Pancreas (tissue), 10 donors: Measurements from ENCODE around the gene RABEP1. TPM values are rescaled to one million over a fixed set of nuclear protein-coding genes. Genes with fewer than 3 reads are reported as not detected.
"Not testable (repeated sequence)": the region's sequence is repeated elsewhere in the genome, so short reads cannot be mapped to it uniquely, and the experiment has no call there.

ENCODE experiments used
- ATAC-seq, 4 donors: fragments of 200-7000 bp; cut with Tn5 transposase; one replicate each; pipeline versions ENCODE4 v1.8.0 to v1.9.1; 2020; ENCODE audit warnings: mild to moderate bottlenecking in 4 of 4, moderate library complexity in 4 of 4
- DNase-seq, 6 donors: peaks; one replicate each; pipeline ENCODE4 v3.0.0-alpha.2; 2020
- FAIRE-seq: peaks from 2 replicates; lab custom pipeline; 2012; peaks lifted over from hg19 to GRCh38; lab: Jason Lieb, UNC
- H3K27ac ChIP-seq, 4 donors: fragments of 200-600 bp; sonication (generic); 1 replicate in 3 of 4; 2 replicates in 1 of 4; pipeline versions ENCODE4 v1.5.0 to v1.8.0; 2020
- H3K27me3 ChIP-seq, 4 donors: fragments of 200-600 bp; one replicate each; pipeline ENCODE4 v1.8.0; 2021
- H3K36me3 ChIP-seq, 3 donors: fragments of 200-600 bp; sonication (generic) in 1 of 3; one replicate each; pipeline versions ENCODE4 v1.5.0 to v1.8.0; 2020 to 2021
- H3K4me1 ChIP-seq, 3 donors: fragments of 200-600 bp; one replicate each; pipeline ENCODE4 v1.8.0; 2021
- H3K4me3 ChIP-seq, 4 donors: fragments of 200-600 bp; sonication (generic) in 2 of 4; one replicate each; pipeline versions ENCODE4 v1.5.0 to v1.8.0; 2020 to 2021
- H3K9me3 ChIP-seq, 4 donors: fragments of 200-600 bp; one replicate each; pipeline ENCODE4 v1.8.0; 2021
- WGBS, 2 donors: extraction: QIAGEN DNeasy Blood & Tissue Kit; methylation state at CpG; one replicate each; pipeline ENCODE4 v1.1.7; 2013; 5-methylcytosine and 5-hydroxymethylcytosine counted together
- intact Hi-C, 3 donors: fragments of 100-400 bp; cut with DNase I; formaldehyde crosslinking; loops; one replicate each; pipeline versions ENCODE4 v1.11.1 to v1.14.2; 2022
- polyA plus RNA-seq, 2 donors: library from polyadenylated mRNA; stranded (reverse); fragments of 200-250 nt; gene quantifications; one replicate each; pipeline ENCODE4 v1.2.3, GENCODE V29; 2013
- total RNA-seq, 6 donors: library from RNA; stranded (reverse); fragmentation: NEBNext Ultra II Directional in 4 of 6; extraction: Animal tissue kit (Norgen Biotek cat#: 25700) in 4 of 6; gene quantifications; one replicate each; pipeline versions ENCODE4 v1.2.1 to v1.2.4, GENCODE V29; 2021 to 2023
- TF ChIP-seq, protein P1 (sequence below), 4 donors: fragments of 200-600 bp; sonication (generic) in 3 of 4; IDR thresholded peaks; one replicate each; pipeline versions ENCODE4 v1.5.0 to v1.8.0; 2021; ENCODE audit warnings: antibody characterized with exemption in 4 of 4
- donor health status: healthy with polysubstance abuse.
- donor health status: DM: no; HTN: no; CAD: no; lungs with moderate emphysema.
- donor health status: DM: no; HTN: no; CAD: no.
- donor health status: control.
- donor health status: control.
- donor health status: Bipolar disorder and iron deficiency.
- donor health status: DM: yes; HTN: yes; CAD: no.
- donor health status: DM: no; HTN: no; CAD: no.
- donor health status: DM: no; HTN: no; CAD: no.
- donor health status: DM: yes; HTN: yes; CAD: no.

Gene RABEP1
- total and polyA plus RNA-seq, 8 donors = 10.4 to 22.6 (median 14.9) TPM

DNA sequence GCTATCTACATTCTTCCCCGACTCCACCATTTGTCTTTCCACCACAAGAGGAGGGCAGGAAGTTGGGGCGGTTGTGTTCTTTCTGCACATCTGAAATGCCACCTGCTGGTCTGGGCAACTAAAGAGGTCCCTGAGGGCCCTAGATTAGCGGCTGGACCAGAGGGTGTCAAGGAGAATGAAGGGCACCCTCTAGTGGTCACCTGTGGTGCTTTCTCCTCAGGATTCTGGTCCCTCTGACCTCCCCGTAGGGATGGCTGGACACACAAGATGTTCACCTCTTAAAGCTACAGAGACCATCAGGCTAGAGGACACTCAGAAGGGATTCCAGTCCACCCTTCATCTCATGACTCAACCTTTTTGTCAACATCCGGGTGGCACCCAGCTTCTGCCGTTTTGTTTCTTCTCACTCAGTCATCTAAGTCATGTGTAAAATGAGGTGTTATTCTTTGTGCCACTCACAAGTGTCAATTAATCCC is 44.5 kb upstream of the RABEP1 start:
- no peaks in the 10 kb centered on the region for H3K9me3 ChIP-seq
- H3K27ac ChIP-seq = no peak overlapping the region
- no peak for FAIRE-seq
- 30% methylated on average over 6 of the region's 6 CpGs for WGBS, 2 donors
- H3K4me3 ChIP-seq = no peak overlapping the region
- peak in 2 of 6 donors; percentile 31 to 48 for DNase-seq
- ATAC-seq = peak in 3 of 4 donors; percentile 73 to 80 (median 77)
- no peaks in the 10 kb centered on the region for H3K4me1 ChIP-seq
- intact Hi-C loops = no loop called here
- H3K27me3 ChIP-seq = no peaks in the 10 kb centered on the region
- peaks cover 0 to 4% (median 0%) of the 10 kb centered on the region in 3 donors for H3K36me3 ChIP-seq
- TF ChIP-seq, protein P1, sequence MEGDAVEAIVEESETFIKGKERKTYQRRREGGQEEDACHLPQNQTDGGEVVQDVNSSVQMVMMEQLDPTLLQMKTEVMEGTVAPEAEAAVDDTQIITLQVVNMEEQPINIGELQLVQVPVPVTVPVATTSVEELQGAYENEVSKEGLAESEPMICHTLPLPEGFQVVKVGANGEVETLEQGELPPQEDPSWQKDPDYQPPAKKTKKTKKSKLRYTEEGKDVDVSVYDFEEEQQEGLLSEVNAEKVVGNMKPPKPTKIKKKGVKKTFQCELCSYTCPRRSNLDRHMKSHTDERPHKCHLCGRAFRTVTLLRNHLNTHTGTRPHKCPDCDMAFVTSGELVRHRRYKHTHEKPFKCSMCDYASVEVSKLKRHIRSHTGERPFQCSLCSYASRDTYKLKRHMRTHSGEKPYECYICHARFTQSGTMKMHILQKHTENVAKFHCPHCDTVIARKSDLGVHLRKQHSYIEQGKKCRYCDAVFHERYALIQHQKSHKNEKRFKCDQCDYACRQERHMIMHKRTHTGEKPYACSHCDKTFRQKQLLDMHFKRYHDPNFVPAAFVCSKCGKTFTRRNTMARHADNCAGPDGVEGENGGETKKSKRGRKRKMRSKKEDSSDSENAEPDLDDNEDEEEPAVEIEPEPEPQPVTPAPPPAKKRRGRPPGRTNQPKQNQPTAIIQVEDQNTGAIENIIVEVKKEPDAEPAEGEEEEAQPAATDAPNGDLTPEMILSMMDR (IDR thresholded peaks at IDR 0.05) = peak in 3 of 4 donors; percentile 11 to 41 (median 32)

GRCh38 chr17:5238333-5238732 is 43.8 kb upstream of the RABEP1 start:
- ATAC-seq (no peak), DNase-seq (no peak), FAIRE-seq (no peak)
- Histone ChIP-seq H3K4me1 (no peaks in the 10 kb centered on the region), H3K27me3 (no peaks in the 10 kb centered on the region), H3K4me3 (no peak overlapping the region), H3K27ac (no peak overlapping the region), H3K9me3 (no peaks in the 10 kb centered on the region), H3K36me3 (peaks cover 0 to 4% (median 0%) of the 10 kb centered on the region in 3 donors)
- intact Hi-C loops = no loop called here
- TF ChIP-seq, protein P1 (IDR thresholded peaks at IDR 0.05) = no peak
- WGBS, 2 donors = 45 to 54% methylated on average over 4 of the region's 4 CpGs

- 73 to 76% methylated on average over 6 to 7 of the region's 7 CpGs for WGBS, 2 donors
- DNase-seq, H3K27me3 ChIP-seq, H3K4me3 ChIP-seq, H3K9me3 ChIP-seq, H3K36me3 ChIP-seq, H3K4me1 ChIP-seq, FAIRE-seq, H3K27ac ChIP-seq, intact Hi-C loops, ATAC-seq: not testable (repeated sequence)
Measured at GRCh38 chr17:5239769-5240168, 42.3 kb upstream of the RABEP1 start.

- intact Hi-C loops = no loop called here
- 34 to 36% methylated on average over 10 of the region's 10 CpGs for WGBS, 2 donors
- H3K4me3 ChIP-seq = no peak overlapping the region
- no peaks in the 10 kb centered on the region for H3K4me1 ChIP-seq
- H3K36me3 ChIP-seq = no peaks in the 10 kb centered on the region
- FAIRE-seq (no peak), DNase-seq (no peak), ATAC-seq (peak in 3 of 4 donors; percentile 40 to 57 (median 46))
- TF ChIP-seq, protein P1 (IDR thresholded peaks at IDR 0.05) = no peak
- H3K27ac ChIP-seq = no peak overlapping the region
- no peaks in the 10 kb centered on the region for H3K27me3 ChIP-seq
- no peaks in the 10 kb centered on the region for H3K9me3 ChIP-seq
Measured at GRCh38 chr17:5241861-5242671, 40.0 kb upstream of the RABEP1 start.

DNA sequence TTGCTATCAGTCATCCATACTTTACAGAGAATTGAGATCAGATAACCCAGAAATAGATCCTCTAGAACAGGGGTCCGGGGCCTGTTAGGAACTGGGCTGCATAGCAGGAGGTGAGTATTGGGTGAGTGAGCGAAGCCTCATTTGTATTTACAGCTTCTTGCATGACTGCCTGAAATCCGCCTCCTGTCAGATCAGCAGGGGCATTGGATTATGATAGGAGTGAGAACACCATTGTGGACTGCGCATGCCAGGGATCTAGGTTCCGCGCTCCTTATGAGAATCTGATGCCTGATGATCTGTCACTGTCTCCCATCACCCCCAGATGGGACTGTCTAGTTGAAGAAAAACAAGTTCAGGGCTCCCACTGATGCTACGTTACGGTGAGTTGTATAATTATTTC is 34.5 kb upstream of the RABEP1 start:
- Histone ChIP-seq H3K36me3 (no peaks in the 10 kb centered on the region), H3K27ac (no peak overlapping the region), H3K9me3 (no peaks in the 10 kb centered on the region), H3K4me3 (no peak overlapping the region), H3K4me1 (no peaks in the 10 kb centered on the region), H3K27me3 (no peaks in the 10 kb centered on the region)
- WGBS, 2 donors = 88 to 90% methylated on average over 8 of the region's 8 CpGs
- DNase-seq (no peak), FAIRE-seq (no peak), ATAC-seq (no peak)
- TF ChIP-seq, protein P1 (IDR thresholded peaks at IDR 0.05) = no peak
- intact Hi-C loops = no loop called here
